Measurements from ENCODE around the gene GRIN2A. TPM values are rescaled to one million over a fixed set of nuclear protein-coding genes. Genes with fewer than 3 reads are reported as not detected.
A peak's percentile ranks its signal among the peaks of the same experiment; 100 is the strongest.

Gene GRIN2A
- total RNA-seq, 1 experiment from 2014 or later = 34.6 TPM

- no TSS peak for BruUV-seq (replicated peaks)
- H3K4me3 Mint-ChIP-seq (ENCODE audit: low read depth, unreplicated experiment) = no peak overlapping the region
- no peaks in the 10 kb centered on the region for H3K27me3 Mint-ChIP-seq (ENCODE audit: unreplicated experiment)
- H3K36me3 Mint-ChIP-seq (ENCODE audit: insufficient read depth, unreplicated experiment) = no peaks in the 10 kb centered on the region
- no peak overlapping the region for H3K27ac Mint-ChIP-seq (ENCODE audit: unreplicated experiment)
- CTCF ChIA-PET = no interaction called here
- intact Hi-C loops (cut with micrococcal nuclease; ENCODE audit: unreplicated experiment) = no loop called here
- TF ChIP-seq CTCF (IDR thresholded peaks at IDR 0.05; ENCODE audit: unreplicated experiment) = no peak
- peaks cover 20% of the 10 kb centered on the region for H3K4me1 Mint-ChIP-seq (ENCODE audit: low read depth, unreplicated experiment)
- no peaks in the 10 kb centered on the region for H3K9me3 Mint-ChIP-seq (ENCODE audit: low read depth, unreplicated experiment)
- no peak for DNase-seq
Observed at GRCh38 chr16:10015397-10015796, 166.8 kb downstream of the GRIN2A start.

- intact Hi-C loops (cut with micrococcal nuclease; ENCODE audit: unreplicated experiment) = loop anchor here (1.0 kb wide), 1 partner anchor 63 kb away; no protein-coding TSS in a partner anchor
- peaks cover 31% of the 10 kb centered on the region for H3K4me1 Mint-ChIP-seq (ENCODE audit: low read depth, unreplicated experiment)
- no peak overlapping the region for H3K4me3 Mint-ChIP-seq (ENCODE audit: low read depth, unreplicated experiment)
Observed at GRCh38 chr16:10013774-10014173, 168.5 kb downstream of the GRIN2A start.

GRCh38 chr16:10013364-10013763 lies 168.9 kb downstream of the GRIN2A start:
- H3K36me3 Mint-ChIP-seq (ENCODE audit: insufficient read depth, unreplicated experiment) = no peaks in the 10 kb centered on the region
- CTCF ChIA-PET = interaction anchor here (0.6 to 1.9 kb wide), 6 partner anchors 15 to 365 kb away, joined by 3 to 4 read pairs (median 3); partner anchors contain the start of gene GRIN2A
- peaks cover 31% of the 10 kb centered on the region for H3K4me1 Mint-ChIP-seq (ENCODE audit: low read depth, unreplicated experiment)
- no TSS peak for BruUV-seq (replicated peaks)
- H3K9me3 Mint-ChIP-seq (ENCODE audit: low read depth, unreplicated experiment) = no peaks in the 10 kb centered on the region
- H3K27ac Mint-ChIP-seq (ENCODE audit: unreplicated experiment) = peak overlapping the region; percentile 27
- no peak for TF ChIP-seq CTCF (IDR thresholded peaks at IDR 0.05; ENCODE audit: unreplicated experiment)
- intact Hi-C loops (cut with micrococcal nuclease; ENCODE audit: unreplicated experiment) = loop anchor here (1.0 kb wide), 1 partner anchor 63 kb away; no protein-coding TSS in a partner anchor
- H3K27me3 Mint-ChIP-seq (ENCODE audit: unreplicated experiment) = no peaks in the 10 kb centered on the region
- DNase-seq = no peak
- no peak overlapping the region for H3K4me3 Mint-ChIP-seq (ENCODE audit: low read depth, unreplicated experiment)

More at GRCh38 chr16:10013774-10014173, 168.5 kb downstream of the GRIN2A start:
- CTCF ChIA-PET = interaction anchor here (0.6 to 1.9 kb wide), 6 partner anchors 15 to 366 kb away, joined by 3 to 4 read pairs (median 3); partner anchors contain the start of gene GRIN2A
- no peak for DNase-seq
- no peaks in the 10 kb centered on the region for H3K27me3 Mint-ChIP-seq (ENCODE audit: unreplicated experiment)
- TF ChIP-seq CTCF (IDR thresholded peaks at IDR 0.05; ENCODE audit: unreplicated experiment) = no peak
- H3K9me3 Mint-ChIP-seq (ENCODE audit: low read depth, unreplicated experiment) = no peaks in the 10 kb centered on the region
- no peaks in the 10 kb centered on the region for H3K36me3 Mint-ChIP-seq (ENCODE audit: insufficient read depth, unreplicated experiment)
- peak overlapping the region; percentile 27 for H3K27ac Mint-ChIP-seq (ENCODE audit: unreplicated experiment)
- BruUV-seq (replicated peaks) = no TSS peak

- intact Hi-C loops (cut with micrococcal nuclease; ENCODE audit: unreplicated experiment) = no loop called here
- no peak overlapping the region for H3K4me3 Mint-ChIP-seq (ENCODE audit: low read depth, unreplicated experiment)
- H3K4me1 Mint-ChIP-seq (ENCODE audit: low read depth, unreplicated experiment) = peaks cover 28% of the 10 kb centered on the region
- BruUV-seq (replicated peaks) = no TSS peak
- H3K27ac Mint-ChIP-seq (ENCODE audit: unreplicated experiment) = no peak overlapping the region
- no peak for DNase-seq
- CTCF ChIA-PET = no interaction called here
- TF ChIP-seq CTCF (IDR thresholded peaks at IDR 0.05; ENCODE audit: unreplicated experiment) = no peak
- peaks cover 5% of the 10 kb centered on the region for H3K9me3 Mint-ChIP-seq (ENCODE audit: low read depth, unreplicated experiment)
- no peaks in the 10 kb centered on the region for H3K36me3 Mint-ChIP-seq (ENCODE audit: insufficient read depth, unreplicated experiment)
- H3K27me3 Mint-ChIP-seq (ENCODE audit: unreplicated experiment) = no peaks in the 10 kb centered on the region
Observed at GRCh38 chr16:10009684-10010083, 172.5 kb downstream of the GRIN2A start.
